Heart left ventricle (tissue), 13 donors: Measurements from ENCODE around the gene DCHS1.

Source experiments
- POLR2A ChIP-seq, 2 donors: fragments of 450-650 bp; IDR thresholded peaks; one replicate each; pipeline ENCODE4 v1.6.1; 2017; ENCODE audit warnings: antibody characterized with exemption in 2 of 2, mild to moderate bottlenecking in 2 of 2, moderate library complexity in 2 of 2
- TF ChIP-seq, protein P1 (sequence below), 12 donors: fragments of 200-600 bp; sonication (generic) in 4 of 12; IDR thresholded peaks; one replicate each; pipeline versions ENCODE4 v1.5.0 to v1.8.0; 2018 to 2022; ENCODE audit warnings: antibody characterized with exemption in 12 of 12, mild to moderate bottlenecking in 5 of 12
- donor health status: ischemic (EF 13 %, LVEDD 7.1; RV severe dilation, severe dysfunction).
- donor health status: DM: no; HTN: yes; CAD: no.
- donor health status: DM: no; HTN: no; CAD: no.
- donor health status: ischemic (EF 25% LVEDD 6.9; RV normal size, moderate dysfunction).
- donor health status: ischemic (EF 25% LVEDD 5.7; RV mildly dilated, moderate dysfunction).
- donor health status: ischemic (EF 35%, LVEDD 5.7; RV mildly dilated, moderate dysfunction).
- donor health status: nonischemic (EF 11% LVEDD 7.7; RV severe dilation, severe dysfunction).
- donor health status: DM: yes; HTN: yes; CAD: no.
- donor health status: PGD.
- donor health status: ischemic (EF 29% LVEDD 5.4; RV normal size, mild dysfunction).
- donor health status: nonischemic (EF 23%, LVEDD 6.1; RV moderate dilation, normal function).

GRCh38 chr11:6618117-6619003 is 37.2 kb downstream of the DCHS1 start:
- no peak for TF ChIP-seq POLR2A (IDR thresholded peaks at IDR 0.05)
- TF ChIP-seq, protein P1, sequence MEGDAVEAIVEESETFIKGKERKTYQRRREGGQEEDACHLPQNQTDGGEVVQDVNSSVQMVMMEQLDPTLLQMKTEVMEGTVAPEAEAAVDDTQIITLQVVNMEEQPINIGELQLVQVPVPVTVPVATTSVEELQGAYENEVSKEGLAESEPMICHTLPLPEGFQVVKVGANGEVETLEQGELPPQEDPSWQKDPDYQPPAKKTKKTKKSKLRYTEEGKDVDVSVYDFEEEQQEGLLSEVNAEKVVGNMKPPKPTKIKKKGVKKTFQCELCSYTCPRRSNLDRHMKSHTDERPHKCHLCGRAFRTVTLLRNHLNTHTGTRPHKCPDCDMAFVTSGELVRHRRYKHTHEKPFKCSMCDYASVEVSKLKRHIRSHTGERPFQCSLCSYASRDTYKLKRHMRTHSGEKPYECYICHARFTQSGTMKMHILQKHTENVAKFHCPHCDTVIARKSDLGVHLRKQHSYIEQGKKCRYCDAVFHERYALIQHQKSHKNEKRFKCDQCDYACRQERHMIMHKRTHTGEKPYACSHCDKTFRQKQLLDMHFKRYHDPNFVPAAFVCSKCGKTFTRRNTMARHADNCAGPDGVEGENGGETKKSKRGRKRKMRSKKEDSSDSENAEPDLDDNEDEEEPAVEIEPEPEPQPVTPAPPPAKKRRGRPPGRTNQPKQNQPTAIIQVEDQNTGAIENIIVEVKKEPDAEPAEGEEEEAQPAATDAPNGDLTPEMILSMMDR (IDR thresholded peaks at IDR 0.05), result no peak
